ENCODE measurements around the gene ZFP57.
A peak's percentile ranks its signal among the peaks of the same experiment; 100 is the strongest.
"Not testable (repeated sequence)": the region's sequence is repeated elsewhere in the genome, so short reads cannot be mapped to it uniquely, and the experiment has no call there.

The ZFP57 gene

DNA sequence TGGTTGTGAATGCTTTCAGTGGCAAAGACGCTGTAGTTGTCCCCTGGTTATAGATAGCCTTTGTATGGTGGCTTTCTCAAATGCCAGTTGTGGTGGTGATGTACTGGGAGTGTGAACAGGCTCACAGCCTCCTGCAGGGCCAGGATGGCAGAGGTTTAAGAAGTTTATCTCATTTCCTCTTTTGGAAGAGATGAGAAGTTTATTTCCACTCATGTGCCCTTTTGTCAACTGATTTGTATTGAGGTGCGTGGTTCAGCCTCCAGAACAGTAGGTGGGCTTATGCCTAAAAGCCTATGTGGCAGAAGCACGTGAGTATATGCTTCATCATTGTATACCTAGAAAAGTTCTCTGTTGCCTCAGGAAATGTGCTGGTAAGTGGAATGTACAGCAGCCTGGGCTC lies 13.7 kb upstream of the ZFP57 start:
- DNase-seq, result no peak

DNA sequence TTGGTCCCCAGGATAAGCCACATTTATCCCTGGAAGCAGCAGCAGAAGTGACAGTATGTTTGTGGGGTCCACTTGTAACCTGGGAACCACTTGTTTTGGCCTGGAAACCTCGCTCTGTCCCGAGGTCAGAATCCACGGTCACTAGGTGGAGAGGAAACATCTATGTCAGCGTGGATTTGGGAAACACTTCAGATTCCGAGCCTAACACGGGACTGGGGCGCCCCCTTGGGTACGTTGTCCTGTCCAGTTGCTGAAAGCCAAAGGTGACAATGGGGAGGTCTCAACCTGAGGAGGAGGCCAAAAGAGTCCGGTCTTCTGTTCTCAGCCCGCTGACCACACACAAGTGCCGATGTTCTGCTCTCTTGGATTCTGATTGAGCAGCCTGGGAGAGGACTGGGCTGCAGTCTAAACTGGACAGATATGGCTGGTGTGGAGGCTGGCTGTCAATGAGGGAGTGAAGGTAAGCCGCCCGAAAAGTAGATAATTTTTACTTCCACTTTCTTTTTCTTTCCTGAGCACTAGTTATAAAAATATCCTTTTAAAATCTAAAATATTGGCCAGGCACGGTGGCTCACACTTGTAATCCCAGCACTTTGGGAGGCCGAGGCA lies 4.9 kb upstream of the ZFP57 start:
- no peak for DNase-seq

- no peak for DNase-seq
Observed at GRCh38 chr6:29681811-29682210, 859 bp upstream of the ZFP57 start.

DNA sequence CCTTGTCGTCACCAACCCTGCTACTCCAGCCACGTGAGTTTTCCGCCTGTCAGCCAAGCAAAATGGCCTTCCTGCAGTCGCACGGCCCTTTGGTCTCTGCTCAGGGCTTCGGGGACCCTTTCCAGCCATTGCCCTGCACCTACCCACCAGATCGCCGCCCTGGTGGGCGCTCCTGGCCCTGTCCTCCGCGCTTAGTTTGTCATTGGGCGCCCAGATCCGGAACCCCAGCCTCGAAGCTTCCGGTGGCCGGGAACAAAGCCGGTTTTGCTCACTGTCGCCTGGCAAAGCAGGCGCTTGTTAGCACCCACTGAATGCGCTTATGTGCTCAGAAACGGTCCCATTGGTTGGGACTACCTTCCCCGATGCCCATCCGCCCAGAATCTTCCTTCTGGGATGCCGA lies 536 bp downstream of the ZFP57 start:
- no peak for DNase-seq

- no peak for DNase-seq
Observed at GRCh38 chr6:29679962-29680361, 990 bp downstream of the ZFP57 start.

DNA sequence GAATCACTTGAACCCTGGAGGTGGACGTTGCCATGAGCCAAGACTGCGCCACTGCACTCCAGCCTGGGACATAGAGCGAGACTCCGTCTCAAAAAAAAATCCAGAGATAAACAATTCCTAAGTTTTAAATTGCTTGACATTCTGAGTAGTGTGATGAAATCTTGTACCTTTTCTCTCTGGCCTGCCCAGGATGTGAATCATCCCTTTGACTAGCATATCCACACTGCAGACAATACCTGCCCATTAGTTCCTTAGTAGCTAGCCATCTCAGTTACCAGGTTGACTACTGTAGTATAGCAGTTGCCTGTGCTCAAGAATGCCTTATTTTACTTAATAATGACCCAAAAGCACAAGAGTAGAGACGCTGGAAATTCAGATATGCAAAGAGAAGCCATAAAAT lies 2.8 kb downstream of the ZFP57 start:
- DNase-seq, result no peak

DNA sequence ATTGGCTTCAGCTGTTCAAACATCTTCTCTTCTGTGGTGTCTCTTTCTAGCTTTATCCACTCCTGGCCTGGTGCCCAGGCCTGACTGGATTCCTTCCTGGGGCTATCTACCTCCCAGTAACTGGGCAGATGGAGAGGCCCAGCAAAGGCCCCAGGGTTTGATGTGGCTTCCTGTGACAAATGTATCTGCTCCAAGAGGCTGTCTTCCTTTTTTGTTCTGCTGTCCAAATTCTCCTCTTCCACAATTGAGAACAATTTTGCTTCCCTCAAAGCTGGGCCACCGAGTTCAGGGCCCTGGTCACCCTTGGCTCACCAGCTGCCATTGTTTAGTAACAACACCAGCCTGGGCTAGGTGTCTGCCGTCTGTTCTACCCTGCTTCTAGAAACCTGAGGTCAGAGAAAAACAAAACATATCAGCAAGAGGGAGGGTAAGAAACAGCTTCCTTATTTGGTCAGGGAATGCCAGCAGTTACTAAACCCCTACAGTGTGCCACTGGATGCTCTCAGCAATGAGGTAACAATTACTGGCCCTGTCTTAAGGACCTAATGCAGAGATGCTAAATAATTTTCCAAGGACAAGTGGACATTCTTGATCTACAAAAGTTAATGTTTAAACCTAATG lies 3.9 kb downstream of the ZFP57 start:
- DNase-seq, result no peak

DNA sequence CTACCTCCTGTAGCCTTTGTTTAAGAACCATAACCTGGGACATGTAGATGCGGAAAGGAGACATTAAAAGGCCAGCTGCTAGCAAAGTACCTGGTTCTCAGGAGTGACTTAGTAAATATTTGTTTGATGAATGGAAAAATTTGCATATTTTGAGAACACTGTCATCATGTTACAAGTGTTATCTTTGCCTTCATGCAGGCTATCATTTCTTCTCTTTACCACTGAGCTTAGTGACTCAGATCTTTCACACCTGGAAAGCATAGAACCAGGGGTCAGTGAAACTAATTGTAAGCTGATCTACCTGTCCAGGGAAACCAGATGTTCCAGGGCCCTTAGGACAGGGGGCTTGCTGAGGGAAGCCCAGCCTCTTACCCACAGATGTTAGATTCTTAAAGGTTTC lies 5.4 kb downstream of the ZFP57 start:
- DNase-seq, result no peak

DNA sequence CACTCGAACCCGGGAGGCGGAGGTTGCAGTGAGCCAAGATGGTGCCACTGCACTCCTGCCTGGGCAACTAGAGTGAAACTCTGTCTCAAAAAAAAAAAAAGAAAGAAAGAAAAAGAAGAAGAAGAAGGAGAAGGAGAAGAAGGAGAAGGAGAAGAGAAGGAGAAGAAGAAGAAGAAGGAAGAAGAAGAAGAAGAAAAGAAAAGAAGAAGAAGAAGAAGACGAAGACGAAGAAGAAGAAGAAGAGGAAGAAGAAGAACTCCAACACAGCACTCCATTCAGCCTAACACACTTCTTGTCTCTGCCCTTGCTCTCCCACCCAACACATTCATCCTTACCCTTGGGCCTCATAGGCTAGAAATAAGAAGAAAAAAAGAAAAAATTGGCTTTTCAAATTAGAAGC lies 6.9 kb downstream of the ZFP57 start:
- no peak for DNase-seq

- no peak for DNase-seq
Observed at GRCh38 chr6:29673161-29673560, 7.8 kb downstream of the ZFP57 start.

DNA sequence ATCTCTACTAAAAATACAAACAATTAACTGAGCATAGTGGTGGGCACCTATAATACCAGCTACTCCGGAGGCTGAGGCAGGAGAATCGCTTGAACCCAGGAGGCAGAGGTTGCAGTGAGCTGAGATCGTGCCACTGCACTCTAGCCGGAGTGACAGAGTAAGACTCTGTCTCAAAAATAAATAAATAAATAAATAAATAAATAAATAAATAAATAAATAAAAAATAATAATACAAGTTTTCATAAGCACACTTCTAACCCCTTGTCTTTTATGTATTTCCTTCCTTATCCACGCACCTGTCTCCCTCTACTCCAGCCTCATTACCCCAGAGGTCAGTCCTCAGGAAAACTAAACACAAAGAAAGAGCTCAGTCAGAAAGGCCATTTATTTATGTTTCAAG lies 8.8 kb downstream of the ZFP57 start:
- not testable (repeated sequence) for DNase-seq

DNA sequence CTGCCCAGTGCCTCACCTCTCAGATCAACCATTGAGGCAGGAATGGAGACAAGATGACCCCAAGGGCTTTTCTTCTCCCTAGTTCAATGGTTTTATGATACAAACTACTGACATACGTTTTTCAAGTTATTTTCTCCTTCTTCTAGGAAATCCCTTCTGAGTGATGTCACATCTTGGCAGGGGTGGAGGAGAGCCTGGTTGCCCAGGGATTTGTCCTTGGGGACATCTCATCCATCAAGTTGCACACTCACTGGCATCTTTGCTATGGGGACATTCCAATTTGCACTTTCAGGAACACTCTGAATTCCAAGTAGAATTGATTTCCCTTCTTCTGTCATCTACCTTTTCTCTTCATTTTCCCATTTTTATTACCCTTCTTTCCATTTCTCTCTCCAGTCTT lies 9.9 kb downstream of the ZFP57 start:
- DNase-seq, result no peak

- no peak for DNase-seq
Observed at GRCh38 chr6:29667158-29667557, 13.8 kb downstream of the ZFP57 start.

GRCh38 chr6:29666826-29667130 lies 14.2 kb downstream of the ZFP57 start:
- DNase-seq, result no peak

- no peak for DNase-seq
Observed at GRCh38 chr6:29665942-29666825, 14.8 kb downstream of the ZFP57 start.

- DNase-seq, result no peak
Observed at GRCh38 chr6:29663300-29664042, 17.5 kb downstream of the ZFP57 start.

DNA sequence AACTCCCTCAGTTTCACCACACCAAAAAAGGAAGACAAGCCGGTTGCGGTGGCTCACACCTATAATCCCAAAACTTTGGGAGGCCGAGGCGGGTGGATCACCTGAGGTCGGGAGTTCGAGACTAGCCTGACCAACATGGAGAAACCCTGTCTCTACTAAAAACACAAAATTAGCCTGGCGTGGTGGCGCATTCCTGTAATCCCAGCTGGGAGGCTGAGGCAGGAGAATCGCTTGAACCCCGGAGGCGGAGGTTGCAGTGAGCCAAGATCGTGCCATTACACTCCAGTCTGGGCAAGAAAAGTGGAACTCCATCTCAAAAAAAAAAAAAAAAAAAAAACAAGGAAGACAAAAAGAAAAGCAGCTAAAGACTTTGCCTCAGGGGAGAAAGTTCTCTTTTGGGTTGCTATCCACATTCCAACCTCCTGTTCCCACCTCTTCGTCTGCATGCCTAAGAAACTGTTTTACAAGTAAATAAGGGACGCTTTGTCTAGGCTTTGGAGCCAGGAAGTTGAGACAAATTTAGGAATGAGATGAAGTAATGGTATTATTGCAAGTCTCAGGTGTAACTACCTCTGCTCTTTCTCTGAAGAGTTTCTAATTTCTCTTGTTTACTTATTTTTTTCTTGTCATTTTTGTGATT lies 19.3 kb downstream of the ZFP57 start:
- DNase-seq, result not testable (repeated sequence)

GRCh38 chr6:29661071-29661470 lies 19.9 kb downstream of the ZFP57 start:
- DNase-seq, result no peak

- no peak for DNase-seq
Observed at GRCh38 chr6:29656798-29657197, 24.2 kb downstream of the ZFP57 start, which contains the start of gene MOG. Gene MOG (plus strand): TSS chr6:29657092. CDS start chr6:29657210, 118 bp downstream.

- no peak for DNase-seq
Observed at GRCh38 chr6:29656157-29656556, 24.8 kb downstream of the ZFP57 start.

- no peak for DNase-seq
Observed at GRCh38 chr6:29655658-29656057, 25.3 kb downstream of the ZFP57 start.

GRCh38 chr6:29653452-29654038 lies 27.4 kb downstream of the ZFP57 start:
- peak; percentile 38 to 75 for DNase-seq

- no peak for DNase-seq
Observed at GRCh38 chr6:29652198-29652584, 28.8 kb downstream of the ZFP57 start.

Measured in NCI-H524 (cell line).